Measurements from ENCODE around the gene KCNMB4.

Gene KCNMB4, protein sequence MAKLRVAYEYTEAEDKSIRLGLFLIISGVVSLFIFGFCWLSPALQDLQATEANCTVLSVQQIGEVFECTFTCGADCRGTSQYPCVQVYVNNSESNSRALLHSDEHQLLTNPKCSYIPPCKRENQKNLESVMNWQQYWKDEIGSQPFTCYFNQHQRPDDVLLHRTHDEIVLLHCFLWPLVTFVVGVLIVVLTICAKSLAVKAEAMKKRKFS

DNA sequence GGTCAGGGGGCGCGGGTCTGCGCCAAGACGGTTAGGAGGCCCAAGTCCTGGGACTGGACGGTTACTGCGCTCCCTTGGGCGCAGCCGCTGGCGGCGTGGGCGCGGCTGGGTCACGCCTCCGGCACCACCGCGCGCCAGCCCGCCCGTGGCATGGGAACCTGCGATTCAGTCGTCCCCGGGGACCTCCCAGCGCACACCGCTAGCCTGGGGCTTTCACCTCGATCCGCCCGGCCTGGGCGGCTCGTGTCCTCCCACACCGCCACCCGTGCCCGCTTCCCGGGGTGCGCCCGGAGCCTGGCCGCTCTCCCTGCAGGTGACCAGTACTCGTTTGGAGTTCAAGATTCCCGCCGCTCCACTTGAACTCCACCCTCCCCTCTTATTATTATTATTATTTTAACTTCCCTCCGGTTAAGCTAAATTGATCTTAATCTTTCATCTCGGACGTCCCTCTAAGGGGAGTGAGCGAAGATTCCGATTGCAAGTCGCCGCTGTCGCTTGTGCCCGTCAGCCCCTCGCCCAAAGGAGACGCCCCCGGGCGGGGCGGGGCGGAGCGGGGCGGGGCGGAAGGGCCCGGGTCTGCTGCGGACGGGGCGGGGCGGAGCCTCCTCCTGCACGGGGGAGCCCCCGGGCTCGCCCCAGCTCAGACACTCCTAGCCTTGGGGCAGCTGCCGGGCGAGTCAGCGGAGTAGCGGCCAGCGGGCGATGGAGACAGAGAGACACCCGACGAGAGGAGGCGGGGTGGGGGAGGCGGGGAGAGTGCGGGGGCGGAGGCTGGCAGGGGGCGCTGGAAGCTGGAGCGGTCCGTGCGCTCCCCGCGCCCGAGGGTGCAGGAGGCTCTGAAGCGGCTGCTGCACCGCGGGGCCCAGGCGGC, at the start of gene KCNMB4:
Gene KCNMB4, plus strand, starts transcription at position 643 of the 871 bp plus-strand sequence. CDS start 445 bp downstream, outside the sequence.
- peak; percentile 17 to 64 for DNase-seq (ENCODE audit: extremely low read depth in 1 of 2, low read depth in 1 of 2)

DNA sequence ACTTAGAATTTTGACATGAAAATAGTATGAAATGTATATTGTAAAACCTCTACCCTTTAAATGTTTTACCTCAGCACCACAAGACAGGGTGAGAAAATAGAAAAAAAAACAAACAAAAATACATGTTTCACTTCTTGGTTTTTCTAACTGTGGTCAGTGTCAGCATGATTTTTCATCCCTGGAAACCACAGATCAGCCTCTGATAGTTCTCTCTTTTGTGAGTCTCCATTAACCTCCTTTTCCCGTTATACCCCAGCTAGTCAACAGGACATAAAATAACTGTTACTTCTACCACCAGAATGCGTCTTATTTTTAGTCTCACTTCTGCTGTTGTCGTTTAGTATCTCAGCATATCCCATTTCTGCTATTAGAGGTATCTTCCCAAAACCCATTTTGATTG, 48.3 kb upstream of the KCNMB4 start:
- DNase-seq (ENCODE audit: extremely low read depth in 1 of 2, low read depth in 1 of 2): no peak

DNA sequence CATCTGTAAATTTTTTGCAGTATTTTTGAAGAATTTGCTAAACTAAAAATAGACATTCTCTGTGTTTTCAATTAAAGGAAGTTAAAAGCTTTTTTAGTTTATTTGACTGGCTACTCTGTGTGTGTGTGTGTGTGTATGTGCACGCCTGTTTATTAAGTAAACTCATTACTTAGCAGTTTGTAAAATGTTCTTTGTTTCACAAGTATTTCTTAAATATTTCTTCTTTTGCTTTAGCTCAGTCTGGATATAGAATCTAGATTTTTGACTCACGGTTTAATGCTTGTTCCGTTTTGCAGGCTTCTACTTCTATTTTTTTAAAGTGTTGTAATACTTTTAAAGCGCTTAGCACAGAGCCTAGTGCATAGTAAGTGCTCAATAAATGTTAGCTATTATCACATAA, 46.5 kb upstream of the KCNMB4 start:
- no peak for DNase-seq (ENCODE audit: extremely low read depth in 1 of 2, low read depth in 1 of 2)

DNA sequence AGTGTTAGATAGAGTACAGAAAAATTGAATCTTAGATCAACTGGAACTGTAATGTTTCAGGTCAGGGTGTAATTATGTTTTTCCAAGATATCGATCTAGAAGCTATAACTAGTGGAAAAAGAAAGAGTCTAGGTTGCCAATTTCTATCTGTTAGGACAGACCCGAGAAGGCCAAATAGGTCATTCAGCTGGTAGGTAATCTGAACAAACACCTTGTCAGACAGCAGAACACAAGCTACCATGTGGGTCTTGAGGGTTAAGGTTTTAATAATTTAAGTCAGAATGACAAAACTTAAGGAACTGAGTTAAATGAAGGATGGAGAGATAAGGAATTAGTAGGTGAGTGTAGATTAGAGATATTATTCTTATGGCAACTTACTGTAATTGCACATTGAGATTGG, 44.9 kb upstream of the KCNMB4 start:
- no peak for DNase-seq (ENCODE audit: extremely low read depth in 1 of 2, low read depth in 1 of 2)

DNA sequence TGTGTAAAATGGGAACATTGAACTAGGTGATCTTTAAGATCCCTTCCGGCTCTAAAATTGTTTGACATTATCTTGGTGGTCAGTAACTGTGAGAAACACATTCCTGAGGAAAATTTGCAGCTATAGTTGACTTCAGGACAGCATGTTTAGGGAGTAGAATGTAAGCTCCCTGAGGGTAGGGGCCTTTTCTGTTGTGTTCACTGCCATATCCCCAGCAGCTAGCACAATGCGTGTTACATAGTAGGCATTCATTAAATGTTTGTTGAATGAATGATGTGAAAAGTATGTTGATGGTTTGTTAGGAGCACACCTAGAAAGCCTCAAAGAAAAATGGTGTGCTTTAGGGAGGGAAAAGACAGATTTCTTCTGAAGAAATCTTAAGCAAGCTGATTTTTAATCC, 38.5 kb upstream of the KCNMB4 start:
- no peak for DNase-seq (ENCODE audit: extremely low read depth in 1 of 2, low read depth in 1 of 2)

DNA sequence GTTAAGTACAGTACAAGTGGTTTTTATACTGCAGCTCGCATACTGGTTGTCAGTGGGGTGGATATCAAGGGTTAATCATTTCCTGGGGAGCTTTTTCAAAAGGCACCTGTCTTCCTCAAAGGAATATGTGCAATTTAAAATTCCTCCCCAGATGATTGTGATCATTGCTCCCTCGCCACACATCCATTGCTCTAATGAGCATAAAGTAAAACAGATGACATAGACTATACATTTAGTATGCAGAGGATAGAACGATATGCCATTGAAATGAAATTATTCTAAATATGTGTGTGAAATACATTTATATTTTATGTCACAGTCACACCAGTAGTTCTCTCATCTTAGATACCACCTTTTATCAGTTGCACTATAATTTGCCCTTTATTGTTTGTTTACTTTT, 36.4 kb upstream of the KCNMB4 start:
- DNase-seq (ENCODE audit: extremely low read depth in 1 of 2, low read depth in 1 of 2): no peak

DNA sequence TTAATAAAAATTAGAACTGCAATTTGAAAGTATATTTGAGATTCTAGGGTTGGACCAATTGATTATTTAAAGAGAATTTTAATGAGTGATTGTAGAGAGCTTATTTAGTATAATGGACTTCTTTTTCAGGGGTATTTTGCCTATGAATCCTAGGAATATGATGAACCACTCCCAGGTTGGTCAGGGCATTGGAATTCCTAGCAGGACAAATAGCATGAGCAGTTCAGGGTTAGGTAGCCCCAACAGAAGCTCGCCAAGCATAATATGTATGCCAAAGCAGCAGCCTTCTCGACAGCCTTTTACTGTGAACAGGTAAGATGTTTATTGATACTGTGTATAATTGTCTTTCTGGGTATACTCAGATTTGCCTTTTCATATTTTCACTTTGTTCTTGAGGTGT, 35.9 kb upstream of the KCNMB4 start:
- no peak for DNase-seq (ENCODE audit: extremely low read depth in 1 of 2, low read depth in 1 of 2)

DNA sequence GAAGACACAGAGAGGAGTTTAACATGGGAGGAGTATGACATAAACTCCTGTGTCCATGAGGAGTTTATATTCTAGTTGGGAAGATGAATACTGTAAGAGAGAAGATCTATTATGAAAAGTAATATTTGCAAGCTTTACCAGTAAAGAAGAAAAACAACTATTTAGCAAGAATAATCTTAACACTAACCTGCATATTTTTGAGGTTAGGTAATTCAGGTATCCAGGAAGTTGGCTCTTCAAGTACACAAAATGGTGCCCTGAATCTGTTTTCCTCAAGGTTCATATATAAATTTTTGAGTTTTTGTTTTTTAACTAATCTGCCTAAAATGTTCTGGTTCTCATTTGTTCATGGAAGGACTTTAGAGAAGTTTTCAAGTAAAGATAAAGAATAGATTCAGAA, 33.9 kb upstream of the KCNMB4 start:
- DNase-seq (ENCODE audit: extremely low read depth in 1 of 2, low read depth in 1 of 2): no peak

DNA sequence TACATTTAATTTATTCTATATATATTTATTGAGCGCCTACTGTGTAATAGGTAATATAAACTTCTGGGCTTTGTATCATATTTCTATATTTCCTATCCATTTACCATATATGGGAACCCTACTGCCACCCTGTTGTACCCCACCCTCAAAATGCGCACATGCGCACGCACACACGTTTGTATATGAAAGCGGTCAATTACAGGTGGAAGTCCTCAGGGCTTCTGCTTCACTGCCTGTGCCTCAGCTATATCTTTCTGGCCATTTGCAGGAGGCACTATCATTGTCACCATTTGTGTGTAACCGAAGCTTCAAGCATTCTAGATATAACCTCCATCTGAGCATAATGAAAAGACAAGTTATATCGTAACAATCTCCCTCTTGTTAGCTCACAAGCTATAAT, 31.3 kb upstream of the KCNMB4 start:
- DNase-seq (ENCODE audit: extremely low read depth in 1 of 2, low read depth in 1 of 2): no peak

DNA sequence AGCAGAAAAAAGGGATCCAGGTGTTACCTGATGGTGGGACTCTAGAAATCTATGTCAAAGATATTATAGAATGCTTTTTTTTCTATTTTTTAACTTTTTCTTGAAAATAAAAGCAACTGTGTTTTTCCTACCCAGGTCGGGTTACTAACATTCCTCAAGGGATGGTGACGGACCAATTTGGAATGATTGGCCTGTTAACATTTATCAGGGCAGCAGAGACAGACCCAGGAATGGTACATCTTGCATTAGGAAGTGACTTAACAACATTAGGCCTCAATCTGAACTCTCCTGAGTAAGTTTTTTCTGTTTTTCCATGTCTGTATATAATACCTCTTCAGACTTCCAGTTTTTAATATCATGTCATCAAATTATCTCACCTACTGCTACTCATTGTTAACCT, 27.6 kb upstream of the KCNMB4 start:
- no peak for DNase-seq (ENCODE audit: extremely low read depth in 1 of 2, low read depth in 1 of 2)

DNA sequence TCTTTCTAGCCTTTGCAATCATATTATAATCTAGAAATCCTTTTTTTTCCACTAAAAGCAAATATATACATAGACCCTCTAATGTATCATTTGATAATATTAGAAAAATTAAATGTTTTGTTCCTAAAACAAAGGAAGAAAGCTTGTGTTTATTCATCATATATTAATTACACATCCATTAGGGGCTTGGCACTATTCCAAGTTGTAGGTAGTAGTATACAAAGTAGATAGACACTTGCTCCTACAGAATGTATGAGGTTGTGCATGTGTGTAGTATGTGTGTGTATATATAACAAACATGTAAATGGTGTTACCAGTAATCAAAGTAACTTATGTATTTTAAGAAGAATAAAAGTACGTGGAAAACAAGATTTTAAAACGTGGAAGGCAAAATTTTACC, 15.0 kb upstream of the KCNMB4 start:
- no peak for DNase-seq (ENCODE audit: extremely low read depth in 1 of 2, low read depth in 1 of 2)

DNA sequence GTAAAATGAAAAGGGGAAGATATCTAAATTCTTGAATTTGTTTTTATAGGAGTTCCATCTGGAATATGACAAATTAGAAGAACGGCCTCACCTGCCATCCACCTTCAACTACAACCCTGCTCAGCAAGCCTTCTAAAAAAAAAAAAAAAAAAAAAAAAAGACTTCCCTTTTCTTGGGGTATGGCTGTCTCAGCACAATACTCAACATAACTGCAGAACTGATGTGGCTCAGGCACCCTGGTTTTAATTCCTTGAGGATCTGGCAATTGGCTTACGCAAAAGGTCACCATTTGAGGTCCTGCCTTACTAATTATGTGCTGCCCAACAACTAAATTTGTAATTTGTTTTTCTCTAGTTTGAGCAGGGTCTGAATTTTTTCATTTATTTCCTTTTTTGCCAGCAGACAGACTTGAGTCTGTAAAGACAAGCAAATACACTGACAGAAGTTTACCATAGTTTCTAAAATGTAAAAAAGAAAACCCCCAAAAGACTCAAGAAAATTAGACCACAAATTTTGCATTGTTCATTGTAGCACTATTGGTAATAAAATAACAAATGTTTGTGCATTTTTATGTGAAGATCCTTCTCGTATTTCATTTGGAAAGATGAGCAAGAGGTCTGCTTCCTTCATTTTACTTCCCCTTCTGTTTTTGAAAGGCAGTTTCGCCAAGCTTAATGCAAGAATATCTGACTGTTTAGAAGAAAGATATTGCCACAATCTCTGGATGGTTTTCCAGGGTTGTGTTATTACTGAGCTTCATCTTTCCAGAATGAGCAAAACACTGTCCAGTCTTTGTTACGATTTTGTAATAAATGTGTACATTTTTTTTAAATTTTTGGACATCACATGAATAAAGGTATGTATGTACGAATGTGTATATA, 12.1 kb upstream of the KCNMB4 start:
- DNase-seq (ENCODE audit: extremely low read depth in 1 of 2, low read depth in 1 of 2): no peak

DNA sequence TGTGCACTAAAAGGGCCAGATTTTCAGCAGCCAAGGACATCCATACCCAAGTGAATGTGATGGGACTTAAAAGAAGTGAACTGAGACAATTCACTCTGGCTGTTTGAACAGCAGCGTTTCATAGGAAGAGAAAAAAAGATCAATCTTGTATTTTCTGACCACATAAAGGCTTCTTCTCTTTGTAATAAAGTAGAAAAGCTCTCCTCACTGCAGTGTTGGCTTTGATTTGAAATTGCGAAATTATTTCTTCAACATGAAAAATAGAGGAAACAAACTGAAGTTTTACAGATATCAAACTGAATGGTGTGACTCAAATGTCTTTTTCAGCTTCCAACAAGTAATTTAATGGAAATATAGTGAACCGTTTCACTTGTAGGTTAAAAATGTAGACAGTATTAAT, 11.3 kb upstream of the KCNMB4 start:
- no peak for DNase-seq (ENCODE audit: extremely low read depth in 1 of 2, low read depth in 1 of 2)

DNA sequence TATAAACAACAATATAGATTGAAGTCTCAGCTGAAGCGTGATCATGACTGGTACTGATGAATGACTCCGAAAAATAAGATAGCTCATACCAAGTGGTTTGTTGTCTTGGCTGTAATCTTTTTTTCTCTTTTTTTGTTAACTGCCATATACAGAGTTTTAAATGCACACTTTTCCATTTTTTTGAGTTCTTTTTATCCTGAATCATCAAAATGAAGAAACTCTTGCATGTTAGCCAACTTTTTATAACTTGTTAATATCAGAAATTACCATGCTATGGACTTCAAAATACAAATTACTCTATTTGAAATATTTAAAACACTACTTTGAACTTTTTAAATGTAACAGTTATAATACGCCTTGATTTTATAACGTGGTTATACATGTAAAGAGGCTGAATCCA, 10.1 kb upstream of the KCNMB4 start:
- no peak for DNase-seq (ENCODE audit: extremely low read depth in 1 of 2, low read depth in 1 of 2)

DNA sequence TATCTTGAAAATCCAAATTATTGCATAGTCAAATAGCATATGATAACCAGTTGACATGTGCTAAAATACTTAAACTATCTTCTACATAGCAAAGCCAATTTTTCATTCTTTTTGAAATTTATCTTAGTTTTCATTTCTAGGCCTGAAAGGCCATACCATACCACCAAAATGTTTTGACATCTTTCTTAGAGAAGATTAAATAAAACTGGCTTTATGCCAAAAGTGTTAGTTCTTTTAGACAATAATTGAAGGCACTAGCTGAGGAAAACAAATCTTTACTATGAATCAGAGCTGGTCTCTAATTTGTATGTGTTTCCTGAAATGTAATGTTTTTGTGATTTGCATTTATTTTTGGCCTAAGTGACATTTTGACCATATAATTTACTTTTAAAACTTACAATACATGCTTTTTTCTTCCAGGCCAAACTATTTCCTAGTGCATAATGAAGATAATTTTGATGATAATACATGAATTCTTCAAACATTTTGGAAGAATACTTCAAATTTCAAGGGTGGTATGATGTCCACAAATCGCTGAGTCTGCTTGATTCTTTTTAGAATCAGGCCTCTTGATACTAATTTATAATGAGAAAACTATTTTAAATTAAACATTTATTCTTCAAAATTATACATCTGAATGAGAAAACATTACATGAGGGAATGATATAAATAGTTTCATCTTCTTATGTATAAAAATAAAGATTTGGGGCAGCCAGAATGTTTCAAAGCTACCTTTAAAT, 6.5 kb upstream of the KCNMB4 start:
- no peak for DNase-seq (ENCODE audit: extremely low read depth in 1 of 2, low read depth in 1 of 2)

DNA sequence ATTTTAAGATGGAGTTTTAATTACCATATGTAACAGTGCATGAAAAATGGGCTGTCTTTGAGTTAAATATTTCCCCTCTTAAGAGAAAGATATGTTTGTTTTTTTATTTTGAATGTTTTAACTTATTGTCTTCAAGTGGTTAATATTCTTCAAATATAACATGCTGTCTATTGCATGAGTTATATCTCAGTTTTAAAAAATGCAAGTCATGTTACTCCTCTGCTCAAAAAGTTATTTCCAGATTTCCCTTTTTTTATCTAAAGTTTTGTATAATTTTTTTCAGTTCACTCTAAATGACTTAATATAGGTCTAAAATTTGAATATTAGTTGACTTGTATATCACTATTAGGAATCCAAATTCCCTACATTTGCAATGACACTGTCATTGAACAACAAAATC, 5.9 kb upstream of the KCNMB4 start:
- no peak for DNase-seq (ENCODE audit: extremely low read depth in 1 of 2, low read depth in 1 of 2)

DNA sequence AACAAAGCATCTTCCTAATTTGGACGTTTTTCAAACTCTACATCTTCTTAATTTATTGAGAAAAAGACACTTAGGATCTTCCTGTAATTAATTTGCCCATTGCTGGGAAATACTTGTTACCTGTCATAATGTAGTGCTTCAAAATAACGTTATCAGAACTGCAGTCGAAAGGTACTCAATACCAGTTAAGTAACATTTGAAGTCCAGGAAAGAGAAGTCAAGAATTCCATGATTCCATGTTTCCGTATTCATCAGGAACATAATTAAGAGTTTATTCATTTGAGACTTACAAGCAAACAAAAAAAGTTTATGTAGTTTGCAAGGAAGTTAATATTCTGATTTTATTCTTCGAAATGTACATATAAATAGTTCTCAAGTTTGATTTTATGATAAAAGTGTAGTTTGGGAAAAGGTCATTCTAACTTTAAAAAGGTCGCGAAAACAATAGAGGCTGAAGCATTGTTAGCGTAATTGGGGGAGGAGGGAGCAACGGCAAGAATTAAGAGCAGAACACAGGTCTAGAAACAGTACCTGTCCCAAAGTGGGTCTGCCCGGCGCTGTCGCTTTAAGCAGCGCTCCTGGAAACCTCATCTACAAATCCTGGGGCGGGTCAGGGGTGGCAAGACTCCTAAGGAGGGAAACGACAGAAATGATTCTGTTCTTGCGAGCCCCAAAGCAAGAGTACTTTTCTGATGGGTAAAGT, 1.2 kb upstream of the KCNMB4 start:
- DNase-seq (ENCODE audit: extremely low read depth in 1 of 2, low read depth in 1 of 2): no peak

DNA sequence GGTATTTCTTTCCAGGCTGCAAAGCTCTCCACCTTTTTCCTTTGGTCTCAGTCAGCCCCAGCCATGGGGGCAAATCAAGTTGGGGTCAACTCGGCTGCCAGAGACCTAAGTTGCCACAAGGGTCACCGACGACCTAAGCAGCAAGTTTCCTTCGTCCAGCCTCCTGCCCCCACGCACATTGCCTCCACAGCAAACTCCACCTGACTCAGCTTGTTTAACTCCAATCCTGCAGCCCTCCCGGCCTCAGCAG, 767 bp upstream of the KCNMB4 start:
- no peak for DNase-seq (ENCODE audit: extremely low read depth in 1 of 2, low read depth in 1 of 2)

DNA sequence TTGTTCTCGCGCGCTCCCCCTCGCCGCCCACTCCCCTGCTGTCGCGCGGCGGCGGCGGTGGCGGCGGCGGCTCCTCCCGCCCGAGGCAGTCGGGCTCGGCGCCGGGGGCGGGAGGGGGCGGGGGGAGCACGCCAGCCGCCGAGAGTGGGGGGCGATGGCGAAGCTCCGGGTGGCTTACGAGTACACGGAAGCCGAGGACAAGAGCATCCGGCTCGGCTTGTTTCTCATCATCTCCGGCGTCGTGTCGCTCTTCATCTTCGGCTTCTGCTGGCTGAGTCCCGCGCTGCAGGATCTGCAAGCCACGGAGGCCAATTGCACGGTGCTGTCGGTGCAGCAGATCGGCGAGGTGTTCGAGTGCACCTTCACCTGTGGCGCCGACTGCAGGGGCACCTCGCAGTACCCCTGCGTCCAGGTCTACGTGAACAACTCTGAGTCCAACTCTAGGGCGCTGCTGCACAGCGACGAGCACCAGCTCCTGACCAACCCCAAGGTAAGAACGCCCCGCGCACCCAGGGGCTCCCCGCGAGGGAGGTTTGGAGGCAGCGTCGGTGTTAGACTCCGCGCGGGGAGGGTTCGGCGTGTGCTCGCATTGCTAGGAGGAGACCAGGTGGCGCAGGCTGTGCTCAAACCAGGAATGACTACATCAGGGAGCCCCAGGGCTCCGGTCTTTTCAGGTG, 629 bp downstream of the KCNMB4 start:
- DNase-seq (ENCODE audit: extremely low read depth in 1 of 2, low read depth in 1 of 2): peak; percentile 34 to 42

All from activated CD8-positive, alpha-beta memory T cell treated with anti-CD3 and anti-CD28 coated beads for 1 hour (primary cell).